ENCODE data around the gene NELFCD.

The NELFCD gene

DNA sequence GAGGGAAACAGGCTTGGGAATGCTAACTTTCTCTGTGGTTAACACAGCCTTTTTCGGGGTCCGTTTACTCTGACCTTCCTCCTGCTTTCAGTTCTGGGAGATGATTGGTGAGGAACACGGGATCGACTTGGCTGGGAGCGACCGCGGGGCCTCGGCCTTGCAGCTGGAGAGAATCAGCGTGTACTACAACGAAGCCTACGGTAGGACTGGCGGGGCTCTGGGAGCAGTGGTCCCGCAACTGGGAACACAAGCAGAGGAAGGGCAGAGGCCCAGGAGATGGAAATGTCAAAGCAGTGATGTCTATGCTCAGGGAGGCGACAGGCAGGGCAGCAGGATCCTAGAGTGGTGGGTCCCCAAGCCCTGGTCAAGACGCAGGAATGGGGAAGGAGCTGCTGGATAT, 41.7 kb downstream of the NELFCD start:
- H3K27ac ChIP-seq = no peak overlapping the region
- TF ChIP-seq, protein P1, sequence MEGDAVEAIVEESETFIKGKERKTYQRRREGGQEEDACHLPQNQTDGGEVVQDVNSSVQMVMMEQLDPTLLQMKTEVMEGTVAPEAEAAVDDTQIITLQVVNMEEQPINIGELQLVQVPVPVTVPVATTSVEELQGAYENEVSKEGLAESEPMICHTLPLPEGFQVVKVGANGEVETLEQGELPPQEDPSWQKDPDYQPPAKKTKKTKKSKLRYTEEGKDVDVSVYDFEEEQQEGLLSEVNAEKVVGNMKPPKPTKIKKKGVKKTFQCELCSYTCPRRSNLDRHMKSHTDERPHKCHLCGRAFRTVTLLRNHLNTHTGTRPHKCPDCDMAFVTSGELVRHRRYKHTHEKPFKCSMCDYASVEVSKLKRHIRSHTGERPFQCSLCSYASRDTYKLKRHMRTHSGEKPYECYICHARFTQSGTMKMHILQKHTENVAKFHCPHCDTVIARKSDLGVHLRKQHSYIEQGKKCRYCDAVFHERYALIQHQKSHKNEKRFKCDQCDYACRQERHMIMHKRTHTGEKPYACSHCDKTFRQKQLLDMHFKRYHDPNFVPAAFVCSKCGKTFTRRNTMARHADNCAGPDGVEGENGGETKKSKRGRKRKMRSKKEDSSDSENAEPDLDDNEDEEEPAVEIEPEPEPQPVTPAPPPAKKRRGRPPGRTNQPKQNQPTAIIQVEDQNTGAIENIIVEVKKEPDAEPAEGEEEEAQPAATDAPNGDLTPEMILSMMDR (IDR thresholded peaks at IDR 0.05) = no peak
- TF ChIP-seq ZFX (IDR thresholded peaks at IDR 0.05; ENCODE audit: borderline replicate concordance) = no peak

DNA sequence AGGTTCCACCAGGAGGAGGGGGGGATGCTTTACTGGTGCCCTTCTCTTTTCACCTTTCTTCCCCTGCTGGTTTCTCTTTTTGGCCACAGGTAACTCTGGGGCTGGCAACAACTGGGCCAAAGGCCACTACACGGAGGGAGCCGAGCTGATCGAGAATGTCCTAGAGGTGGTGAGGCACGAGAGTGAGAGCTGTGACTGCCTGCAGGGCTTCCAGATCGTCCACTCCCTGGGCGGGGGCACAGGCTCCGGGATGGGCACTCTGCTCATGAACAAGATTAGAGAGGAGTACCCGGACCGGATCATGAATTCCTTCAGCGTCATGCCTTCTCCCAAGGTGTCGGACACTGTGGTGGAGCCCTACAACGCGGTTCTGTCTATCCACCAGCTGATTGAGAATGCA, 42.6 kb downstream of the NELFCD start:
- TF ChIP-seq, protein P1 (IDR thresholded peaks at IDR 0.05) = no peak
- TF ChIP-seq ZFX (IDR thresholded peaks at IDR 0.05; ENCODE audit: borderline replicate concordance) = no peak
- H3K27ac ChIP-seq = no peak overlapping the region

DNA sequence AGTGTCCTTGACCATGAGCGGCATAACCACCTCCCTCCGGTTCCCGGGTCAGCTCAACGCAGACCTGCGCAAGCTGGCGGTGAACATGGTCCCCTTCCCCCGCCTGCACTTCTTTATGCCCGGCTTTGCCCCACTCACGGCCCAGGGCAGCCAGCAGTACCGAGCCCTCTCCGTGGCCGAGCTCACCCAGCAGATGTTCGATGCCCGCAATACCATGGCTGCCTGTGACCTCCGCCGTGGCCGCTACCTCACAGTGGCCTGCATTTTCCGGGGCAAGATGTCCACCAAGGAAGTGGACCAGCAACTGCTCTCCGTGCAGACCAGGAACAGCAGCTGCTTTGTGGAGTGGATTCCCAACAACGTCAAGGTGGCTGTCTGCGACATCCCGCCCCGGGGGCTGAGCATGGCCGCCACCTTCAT, 43.1 kb downstream of the NELFCD start:
- no peak for TF ChIP-seq ZFX (IDR thresholded peaks at IDR 0.05; ENCODE audit: borderline replicate concordance)
- TF ChIP-seq, protein P1 (IDR thresholded peaks at IDR 0.05) = no peak
- no peak overlapping the region for H3K27ac ChIP-seq

DNA sequence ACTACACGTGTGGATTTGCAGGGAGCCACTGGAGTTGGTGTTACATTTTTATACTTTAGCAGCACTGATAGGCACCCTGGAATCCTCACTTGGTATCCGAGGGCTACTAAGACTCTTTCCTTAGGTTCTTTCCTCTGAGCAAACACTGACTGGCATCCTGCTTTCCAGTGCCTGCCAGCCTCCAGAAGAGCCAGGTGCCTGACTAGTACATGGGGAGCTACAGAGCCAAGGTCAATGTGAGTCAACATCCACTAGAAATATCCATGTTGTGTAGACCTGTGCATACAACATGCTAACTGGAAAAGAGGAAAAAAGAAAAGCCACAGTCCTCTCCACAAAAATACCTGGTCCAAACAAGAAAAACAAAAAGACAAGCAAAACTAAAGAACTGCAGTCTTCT, 44.0 kb downstream of the NELFCD start:
- no peak overlapping the region for H3K27ac ChIP-seq
- TF ChIP-seq, protein P1 (IDR thresholded peaks at IDR 0.05) = no peak
- no peak for TF ChIP-seq ZFX (IDR thresholded peaks at IDR 0.05; ENCODE audit: borderline replicate concordance)

DNA sequence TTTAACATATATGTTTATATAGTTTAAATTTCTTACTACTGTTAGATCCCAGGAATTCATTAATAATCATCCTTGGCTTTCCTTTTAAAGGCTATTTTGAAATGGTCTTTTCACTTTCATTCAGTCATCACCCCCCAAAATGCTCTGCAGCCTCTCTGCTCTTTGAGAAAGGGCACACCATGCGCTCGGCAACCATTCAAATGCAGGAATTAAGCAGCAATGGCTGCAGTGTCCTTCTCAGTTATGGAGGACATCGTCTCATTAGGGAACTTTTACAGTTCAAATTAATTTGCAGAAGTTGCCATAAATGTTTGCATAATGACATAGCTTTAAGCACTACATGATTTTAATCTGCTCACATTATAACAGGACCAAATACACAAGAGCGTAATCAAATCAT, 44.5 kb downstream of the NELFCD start:
- TF ChIP-seq, protein P1 (IDR thresholded peaks at IDR 0.05) = no peak
- H3K27ac ChIP-seq = no peak overlapping the region

DNA sequence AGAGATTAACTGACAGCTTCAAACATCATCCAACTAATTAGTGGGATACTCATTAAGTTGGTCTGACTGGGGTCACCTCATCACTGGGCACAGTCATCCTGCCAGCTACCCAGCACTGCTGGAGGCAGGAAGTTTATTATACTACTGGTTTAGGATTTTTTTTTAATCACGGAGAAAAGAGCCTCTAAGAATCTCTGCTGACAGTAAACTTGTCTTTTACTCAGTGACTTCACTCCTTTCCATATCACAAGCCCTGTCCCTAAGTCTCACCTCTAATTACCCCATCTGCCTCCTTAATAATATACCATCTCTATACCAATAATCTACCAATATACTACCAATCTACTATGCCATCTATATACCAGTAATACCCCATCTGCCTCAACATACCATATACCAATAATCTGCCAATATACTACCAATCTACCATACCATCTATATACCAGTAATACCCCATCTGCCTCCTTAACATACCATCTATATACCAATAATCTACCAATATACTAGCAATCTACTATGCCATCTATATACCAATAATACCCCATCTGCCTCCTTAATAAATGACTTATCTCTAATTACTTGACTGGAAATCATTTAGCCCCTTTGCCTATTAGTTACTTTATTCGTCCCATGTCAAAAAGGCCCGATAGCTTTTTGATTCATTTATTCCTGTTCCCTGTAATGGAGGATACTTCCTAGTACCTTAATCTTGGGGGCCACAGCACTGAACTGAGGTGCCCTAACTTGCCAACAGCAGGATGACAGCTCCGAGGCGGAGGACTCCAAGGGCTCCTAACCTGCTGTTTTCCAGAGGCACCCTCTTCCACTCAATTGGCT, 46.1 kb downstream of the NELFCD start:
- H3K27ac ChIP-seq = no peak overlapping the region
- TF ChIP-seq, protein P1 (IDR thresholded peaks at IDR 0.05) = no peak

DNA sequence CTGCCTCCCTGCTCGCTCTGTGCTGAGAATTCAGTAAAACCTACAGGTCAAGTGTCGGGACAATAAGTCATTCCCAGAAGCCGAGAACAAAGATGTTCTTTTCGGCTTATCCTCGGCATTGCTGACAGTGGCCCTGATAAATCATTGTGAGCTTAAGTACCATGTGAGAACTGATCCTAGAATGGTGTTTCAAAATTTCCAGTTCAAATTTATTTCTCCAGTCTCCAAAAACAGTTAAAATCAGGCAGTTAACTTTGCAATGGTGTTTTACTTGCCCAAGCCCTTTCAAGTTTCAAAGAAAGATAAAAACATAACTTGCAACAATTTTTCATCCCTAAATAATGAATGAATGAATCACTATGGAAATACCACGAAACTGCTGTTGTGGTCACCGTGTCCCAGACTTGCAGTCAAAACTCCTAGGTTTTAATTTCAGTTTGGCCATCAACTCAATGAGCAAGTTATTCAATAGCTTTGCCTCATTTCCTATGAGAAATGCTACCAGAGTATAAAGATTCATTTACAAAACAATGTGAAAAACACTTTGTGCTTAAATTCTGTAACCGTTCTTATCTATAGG, 46.8 kb downstream of the NELFCD start:
- TF ChIP-seq ZFX (IDR thresholded peaks at IDR 0.05; ENCODE audit: borderline replicate concordance) = no peak
- TF ChIP-seq, protein P1 (IDR thresholded peaks at IDR 0.05) = no peak
- H3K27ac ChIP-seq = no peak overlapping the region

All from 22Rv1 (cell line).